Thoracic aorta (tissue), 2 donors: ENCODE data around the gene PRKCB. TPM values are rescaled to one million over a fixed set of nuclear protein-coding genes. Genes with fewer than 3 reads are reported as not detected.

Experiments used
- ATAC-seq: fragments of 150-250 bp; one replicate; pipeline ENCODE4 v1.8.0; 2017; ENCODE audit warnings: low read depth; ENCODE audit not compliant: insufficient number of reproducible peaks, low FRiP score
- DNase-seq: peaks from one replicate; pipeline ENCODE4 v3.0.0-alpha.2; 2020; ENCODE audit warnings: low spot score
- H3K27ac ChIP-seq, 2 donors: fragments of 200-600 bp; sonication (generic); 1 replicate in 1 of 2; 2 replicates in 1 of 2; pipeline ENCODE4 v1.5.1; 2016; ENCODE audit warnings: mild to moderate bottlenecking in 2 of 2, moderate library complexity in 2 of 2
- H3K27me3 ChIP-seq: fragments of 200-600 bp; sonication (generic); replicated peaks from 2 replicates; pipeline ENCODE4 v1.6.0; 2016; ENCODE audit warnings: mild to moderate bottlenecking; ENCODE audit not compliant: insufficient read depth
- H3K36me3 ChIP-seq: fragments of 200-600 bp; sonication (generic); one replicate; pipeline ENCODE4 v1.5.1; 2016
- H3K4me1 ChIP-seq, 2 donors: fragments of 200-600 bp; sonication (generic); 1 replicate in 1 of 2; 2 replicates in 1 of 2; pipeline versions ENCODE4 v1.5.1 to v1.6.0; 2016; ENCODE audit warnings: low read depth in 2 of 2, mild to moderate bottlenecking in 1 of 2; ENCODE audit not compliant: control insufficient read depth in 1 of 2
- H3K4me3 ChIP-seq: fragments of 200-600 bp; sonication (generic); 2 replicates; pipeline ENCODE4 v1.5.1; 2016; ENCODE audit warnings: mild to moderate bottlenecking
- H3K9me3 ChIP-seq: fragments of 200-600 bp; sonication (generic); 2 replicates; pipeline ENCODE4 v1.5.1; 2016
- total RNA-seq, 2 donors: library from RNA; depleted of rRNA; stranded (reverse); fragments of >200 nt; gene quantifications; one replicate each; pipeline versions ENCODE4 v1.1.0 to v1.2.3, GENCODE V29; 2016
- TF ChIP-seq, protein P1 (sequence below): fragments of 200-600 bp; sonication (generic); IDR thresholded peaks from one replicate; pipeline ENCODE4 v1.5.1; 2019; ENCODE audit warnings: antibody characterized with exemption

Gene PRKCB
- total RNA-seq, 2 donors from 2014 or later = 3.4 to 7.5 TPM

DNA sequence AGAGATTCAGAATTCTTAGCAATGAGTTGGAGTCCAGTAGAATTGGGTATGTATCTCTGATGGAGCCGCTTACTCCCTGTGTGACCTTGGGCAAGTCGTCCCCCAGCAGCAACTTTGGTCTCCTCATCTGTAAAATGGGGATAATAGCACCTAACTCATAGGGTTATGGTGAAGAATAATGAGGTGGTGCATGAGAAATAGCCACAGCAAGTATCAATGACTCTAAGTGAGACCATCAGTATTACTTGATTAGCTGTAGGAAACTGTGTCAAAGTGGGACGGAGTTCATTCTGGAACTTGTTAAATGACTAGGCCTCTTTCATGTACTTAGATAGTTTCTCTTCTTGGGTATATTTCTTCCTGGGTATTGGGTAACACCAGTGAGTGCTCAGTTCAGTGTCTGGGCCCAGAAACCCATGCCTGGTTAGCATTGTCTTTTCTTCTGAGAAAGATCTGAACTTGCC, 6.4 kb downstream of the PRKCB start:
- no peak overlapping the region for H3K27ac ChIP-seq
- no peaks in the 10 kb centered on the region for H3K4me1 ChIP-seq
- no peak overlapping the region for H3K4me3 ChIP-seq
- TF ChIP-seq, protein P1, sequence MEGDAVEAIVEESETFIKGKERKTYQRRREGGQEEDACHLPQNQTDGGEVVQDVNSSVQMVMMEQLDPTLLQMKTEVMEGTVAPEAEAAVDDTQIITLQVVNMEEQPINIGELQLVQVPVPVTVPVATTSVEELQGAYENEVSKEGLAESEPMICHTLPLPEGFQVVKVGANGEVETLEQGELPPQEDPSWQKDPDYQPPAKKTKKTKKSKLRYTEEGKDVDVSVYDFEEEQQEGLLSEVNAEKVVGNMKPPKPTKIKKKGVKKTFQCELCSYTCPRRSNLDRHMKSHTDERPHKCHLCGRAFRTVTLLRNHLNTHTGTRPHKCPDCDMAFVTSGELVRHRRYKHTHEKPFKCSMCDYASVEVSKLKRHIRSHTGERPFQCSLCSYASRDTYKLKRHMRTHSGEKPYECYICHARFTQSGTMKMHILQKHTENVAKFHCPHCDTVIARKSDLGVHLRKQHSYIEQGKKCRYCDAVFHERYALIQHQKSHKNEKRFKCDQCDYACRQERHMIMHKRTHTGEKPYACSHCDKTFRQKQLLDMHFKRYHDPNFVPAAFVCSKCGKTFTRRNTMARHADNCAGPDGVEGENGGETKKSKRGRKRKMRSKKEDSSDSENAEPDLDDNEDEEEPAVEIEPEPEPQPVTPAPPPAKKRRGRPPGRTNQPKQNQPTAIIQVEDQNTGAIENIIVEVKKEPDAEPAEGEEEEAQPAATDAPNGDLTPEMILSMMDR = no peak
- ATAC-seq = no peak
- H3K27me3 ChIP-seq = no peaks in the 10 kb centered on the region
- no peak for DNase-seq
- no peaks in the 10 kb centered on the region for H3K36me3 ChIP-seq
- no peaks in the 10 kb centered on the region for H3K9me3 ChIP-seq

DNA sequence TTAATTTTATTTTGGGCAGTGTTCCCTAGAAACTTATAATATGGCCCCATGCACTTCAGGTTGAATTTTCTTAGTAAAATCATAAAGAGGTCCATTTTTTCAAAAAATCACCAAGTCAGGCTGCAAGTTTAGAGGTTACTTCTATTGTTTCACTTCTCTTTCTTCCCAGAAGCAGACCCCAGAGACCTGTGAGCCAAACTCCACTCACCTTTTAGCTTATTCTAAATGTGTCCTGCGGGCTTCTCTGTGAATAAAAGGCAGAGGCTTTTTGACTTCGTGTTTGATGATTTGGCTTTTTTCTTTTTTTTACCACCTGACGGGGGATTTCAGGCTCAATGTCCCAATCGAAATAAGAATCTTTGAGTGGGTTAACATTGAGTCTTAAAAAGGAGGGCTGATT, 7.4 kb downstream of the PRKCB start:
- no peaks in the 10 kb centered on the region for H3K4me1 ChIP-seq
- ATAC-seq (no peak), DNase-seq (no peak)
- TF ChIP-seq, protein P1 = no peak
- H3K36me3 ChIP-seq = no peaks in the 10 kb centered on the region
- H3K27ac ChIP-seq = no peak overlapping the region
- no peaks in the 10 kb centered on the region for H3K27me3 ChIP-seq
- H3K9me3 ChIP-seq = no peaks in the 10 kb centered on the region
- no peak overlapping the region for H3K4me3 ChIP-seq

DNA sequence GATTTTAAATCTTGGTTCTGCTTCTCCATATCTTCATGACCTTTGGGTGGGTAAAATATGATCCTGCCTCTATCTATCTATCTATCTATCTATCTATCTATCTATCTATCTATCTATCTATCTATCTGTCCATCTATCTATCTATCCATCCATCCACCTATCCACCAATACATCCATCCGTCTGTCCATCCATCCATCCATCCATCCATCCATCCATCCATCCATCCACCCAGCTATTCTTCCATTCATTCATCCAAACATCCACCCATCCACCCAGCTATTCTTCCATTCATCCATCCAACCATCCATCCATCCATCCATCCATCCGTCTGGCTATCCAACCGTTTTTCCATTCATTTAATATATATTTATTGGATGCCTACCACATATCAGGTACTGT, 11.5 kb downstream of the PRKCB start:
- Histone ChIP-seq H3K4me3 (no peak overlapping the region), H3K36me3 (no peaks in the 10 kb centered on the region), H3K27me3 (no peaks in the 10 kb centered on the region), H3K27ac (no peak overlapping the region), H3K4me1 (no peaks in the 10 kb centered on the region), H3K9me3 (no peaks in the 10 kb centered on the region)
- no peak for DNase-seq
- no peak for ATAC-seq
- TF ChIP-seq, protein P1 = no peak

DNA sequence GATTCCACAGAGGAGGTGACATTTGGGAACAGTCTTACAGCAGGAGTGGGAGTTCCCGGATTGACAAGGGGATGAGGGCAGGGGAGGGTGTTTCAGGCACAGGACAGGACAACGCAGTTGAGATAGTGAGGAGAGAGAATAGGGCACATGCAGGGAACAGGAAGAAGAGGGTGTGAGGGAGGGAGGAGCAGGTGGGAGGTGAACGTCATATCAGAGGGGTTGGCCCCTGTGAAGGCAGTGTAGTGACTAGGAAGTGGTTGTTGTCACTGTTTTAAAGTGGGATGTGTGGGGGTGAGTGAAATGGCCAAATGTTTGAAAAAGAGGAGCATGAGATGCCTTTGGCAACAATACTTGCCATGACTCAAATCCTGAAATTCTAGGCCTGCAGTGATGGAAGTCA, 12.2 kb downstream of the PRKCB start:
- no peak for ATAC-seq
- TF ChIP-seq, protein P1 = no peak
- H3K27me3 ChIP-seq = no peaks in the 10 kb centered on the region

DNA sequence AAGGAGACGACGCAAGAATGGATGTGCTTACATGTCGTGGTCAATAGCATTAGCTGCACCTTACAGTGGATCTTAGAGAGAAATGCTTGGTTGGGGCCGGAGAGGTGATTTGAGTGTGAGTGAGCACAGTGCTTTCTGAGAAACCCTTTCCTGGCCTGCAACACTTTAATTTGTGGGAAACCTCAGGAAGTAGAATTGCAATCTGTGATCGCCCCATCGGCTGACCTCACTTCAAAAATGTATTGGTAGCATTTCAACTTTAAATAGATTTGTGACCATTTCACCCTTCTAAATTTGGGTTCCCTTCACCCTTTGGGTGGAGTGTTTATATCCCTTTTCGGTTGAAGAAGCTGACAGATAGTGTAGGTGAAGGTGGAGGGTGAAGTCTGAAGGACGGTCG, 13.2 kb downstream of the PRKCB start:
- H3K36me3 ChIP-seq = no peaks in the 10 kb centered on the region
- ATAC-seq (no peak), DNase-seq (no peak)
- no peak overlapping the region for H3K27ac ChIP-seq
- TF ChIP-seq, protein P1 = no peak
- H3K27me3 ChIP-seq = no peaks in the 10 kb centered on the region
- no peak overlapping the region for H3K4me3 ChIP-seq
- no peaks in the 10 kb centered on the region for H3K9me3 ChIP-seq
- H3K4me1 ChIP-seq = no peaks in the 10 kb centered on the region

More for the DNA sequence above, 12.2 kb downstream of the PRKCB start:
- DNase-seq = no peak
- no peak overlapping the region for H3K27ac ChIP-seq
- H3K9me3 ChIP-seq = no peaks in the 10 kb centered on the region
- H3K36me3 ChIP-seq = no peaks in the 10 kb centered on the region
- H3K4me1 ChIP-seq = no peaks in the 10 kb centered on the region
- H3K4me3 ChIP-seq = no peak overlapping the region
